ENCODE data around the gene LEFTY1. TPM values are rescaled to one million over a fixed set of nuclear protein-coding genes. Genes with fewer than 3 reads are reported as not detected.

Gene LEFTY1
- not detected in 2 replicates for total RNA-seq

DNA sequence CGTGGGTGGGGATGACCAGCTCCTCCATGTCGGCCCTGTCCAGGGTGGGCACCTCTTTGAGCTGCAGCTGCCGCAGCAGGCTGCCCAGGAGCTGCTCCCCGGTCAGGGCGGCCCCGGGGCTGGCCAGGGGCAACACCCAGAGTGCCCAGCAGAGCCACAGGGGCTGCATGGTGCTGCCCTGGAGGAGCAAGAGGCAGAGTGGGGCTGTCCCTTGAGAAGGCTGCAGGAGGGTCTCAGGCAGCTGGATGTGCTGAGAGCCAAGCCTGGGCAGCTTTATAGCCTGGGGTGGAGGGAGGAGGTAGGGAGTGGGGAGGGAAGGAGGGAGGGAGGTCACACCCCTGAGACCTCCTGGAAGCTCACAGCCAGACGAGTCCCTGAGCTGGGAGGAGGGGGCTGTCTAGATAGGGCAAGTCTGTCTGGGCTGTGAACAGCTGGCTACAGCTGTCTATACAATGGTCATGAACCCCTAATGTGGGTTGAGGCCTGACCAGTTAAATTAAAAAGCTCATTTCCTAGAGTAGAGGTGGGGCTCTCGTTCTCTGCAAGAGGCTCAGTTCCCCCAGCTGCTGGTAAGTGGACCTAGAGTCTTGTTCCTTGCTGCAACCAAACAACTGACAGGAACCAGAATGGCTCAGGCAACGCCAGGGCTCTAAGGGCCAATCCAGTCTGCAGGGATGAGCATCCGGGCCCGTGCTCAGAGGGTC lies at the start of gene LEFTY1:
LEFTY1 (minus strand) TSS at position 249 of the 704 bp plus-strand sequence; CDS start at position 169, 80 bp downstream.

GRCh38 chr1:225923692-225924555 lies 35.0 kb upstream of the LEFTY1 start, which contains the start of gene PYCR2:
TSS of gene PYCR2 (minus strand) at chr1:225924250. CDS start at chr1:225924110, 140 bp downstream.

GRCh38 chr1:225881959-225882693 lies 6.8 kb downstream of the LEFTY1 start, which contains the start of gene TMEM63A:
TSS of gene TMEM63A (minus strand) at chr1:225882380. CDS start at chr1:225877580, 4,800 bp downstream.

Other genes with a start within 250 kb of the LEFTY1 start
- 61.8 and 72.2 TPM in 2 replicates for gene ENAH, start 236.0 kb downstream of the LEFTY1 start, total RNA-seq
- 236 and 303 TPM in 2 replicates for gene SRP9, start 111.3 kb downstream of the LEFTY1 start, total RNA-seq
- gene EPHX1, start 79.0 kb downstream of the LEFTY1 start, total RNA-seq, result 8.0 and 21.7 TPM in 2 replicates
- gene TMEM63A, start 6.8 kb downstream of the LEFTY1 start, total RNA-seq, result 15.2 and 20.5 TPM in 2 replicates
- 38.3 and 51.4 TPM in 2 replicates for gene PYCR2, start 35.1 kb upstream of the LEFTY1 start, total RNA-seq
- under 0.01 TPM in 1 of 2 replicates, not detected in the other for gene LEFTY2, start 52.1 kb upstream of the LEFTY1 start, total RNA-seq
- gene SDE2, start 110.2 kb upstream of the LEFTY1 start, total RNA-seq, result 31.8 and 34.0 TPM in 2 replicates
- gene H3-3A, start 173.6 kb upstream of the LEFTY1 start, total RNA-seq, result 83.7 and 88.1 TPM in 2 replicates